Astrocyte of the hippocampus (primary cell): Measurements from ENCODE around the gene HMX1.

ENCODE experiments used
- DNase-seq: peaks from one replicate; pipeline ENCODE4 v3.0.0; 2011; ENCODE audit warnings: low read depth, low spot score

The HMX1 gene

GRCh38 chr4:8842614-8843013, 29.0 kb downstream of the HMX1 start:
- no peak for DNase-seq

GRCh38 chr4:8841678-8842268, 29.9 kb downstream of the HMX1 start:
- no peak for DNase-seq

- no peak for DNase-seq
These were observed 30.7 kb downstream of the HMX1 start for GRCh38 chr4:8840816-8841455.

- no peak for DNase-seq
These were observed 31.4 kb downstream of the HMX1 start for GRCh38 chr4:8840006-8840793.

GRCh38 chr4:8838961-8839431, 32.6 kb downstream of the HMX1 start:
- DNase-seq: no peak

- no peak for DNase-seq
These were observed 33.2 kb downstream of the HMX1 start for GRCh38 chr4:8838296-8838960.

GRCh38 chr4:8837181-8837841, 34.3 kb downstream of the HMX1 start:
- DNase-seq: no peak

GRCh38 chr4:8836664-8837171, 34.9 kb downstream of the HMX1 start:
- no peak for DNase-seq

- no peak for DNase-seq
These were observed 35.9 kb downstream of the HMX1 start for GRCh38 chr4:8835521-8836365.

- no peak for DNase-seq
These were observed 36.9 kb downstream of the HMX1 start for GRCh38 chr4:8834681-8835220.

GRCh38 chr4:8832113-8832915, 39.3 kb downstream of the HMX1 start:
- DNase-seq: no peak

GRCh38 chr4:8831221-8832112, 40.2 kb downstream of the HMX1 start:
- DNase-seq: no peak

GRCh38 chr4:8830611-8831200, 40.9 kb downstream of the HMX1 start:
- no peak for DNase-seq

- DNase-seq: no peak
These were observed 41.6 kb downstream of the HMX1 start for GRCh38 chr4:8830056-8830455.

GRCh38 chr4:8829584-8829983, 42.1 kb downstream of the HMX1 start:
- DNase-seq: no peak

- DNase-seq: no peak
These were observed 42.8 kb downstream of the HMX1 start for GRCh38 chr4:8828869-8829268.

- no peak for DNase-seq
These were observed 50.3 kb downstream of the HMX1 start for GRCh38 chr4:8821151-8821950.
